ENCODE results near the gene CFDP1. TPM values are rescaled to one million over a fixed set of nuclear protein-coding genes. Genes with fewer than 3 reads are reported as not detected.
"Not testable (repeated sequence)": the region's sequence is repeated elsewhere in the genome, so short reads cannot be mapped to it uniquely, and the experiment has no call there.

CFDP1 gene
- polyA plus RNA-seq, 3 donors from 2014 or later: 30.9 to 38.8 (median 32.6) TPM

- Mint-ChIP-seq H3K27me3 (ENCODE audit: low read depth in 3 of 3) (peaks cover 12 to 28% (median 23%) of the 10 kb centered on the region in 3 donors), H3K9me3 (no peaks in the 10 kb centered on the region), H3K27ac (no peak overlapping the region), H3K4me3 (no peak overlapping the region), H3K36me3 (peaks cover 0 to 3% (median 0%) of the 10 kb centered on the region in 3 donors), H3K4me1 (no peaks in the 10 kb centered on the region)
- DNase-seq: no peak
These were observed 161.7 kb downstream of the CFDP1 start for GRCh38 chr16:75271441-75272096.

GRCh38 chr16:75269358-75269757, 163.9 kb downstream of the CFDP1 start:
- H3K4me3 Mint-ChIP-seq, H3K9me3 Mint-ChIP-seq, H3K27ac Mint-ChIP-seq, H3K4me1 Mint-ChIP-seq, DNase-seq, H3K36me3 Mint-ChIP-seq: not testable (repeated sequence)
- peaks cover 15 to 35% (median 15%) of the 10 kb centered on the region in 3 donors for H3K27me3 Mint-ChIP-seq (ENCODE audit: low read depth in 3 of 3)

GRCh38 chr16:75267631-75268264, 165.6 kb downstream of the CFDP1 start:
- H3K4me1 Mint-ChIP-seq: peaks cover 0 to 7% of the 10 kb centered on the region in 2 donors
- H3K36me3 Mint-ChIP-seq: no peaks in the 10 kb centered on the region
- peaks cover 16 to 29% (median 22%) of the 10 kb centered on the region in 3 donors for H3K27me3 Mint-ChIP-seq (ENCODE audit: low read depth in 3 of 3)
- no peak overlapping the region for H3K27ac Mint-ChIP-seq
- H3K9me3 Mint-ChIP-seq: peaks cover 0 to 4% (median 0%) of the 10 kb centered on the region in 6 donors
- no peak overlapping the region for H3K4me3 Mint-ChIP-seq
- no peak for DNase-seq

- peaks cover 0 to 7% of the 10 kb centered on the region in 2 donors for H3K4me1 Mint-ChIP-seq
- no peaks in the 10 kb centered on the region for H3K36me3 Mint-ChIP-seq
- peaks cover 18 to 31% (median 22%) of the 10 kb centered on the region in 3 donors for H3K27me3 Mint-ChIP-seq (ENCODE audit: low read depth in 3 of 3)
- no peak for DNase-seq
- H3K9me3 Mint-ChIP-seq: peaks cover 0 to 5% (median 0%) of the 10 kb centered on the region in 6 donors
- no peak overlapping the region for H3K27ac Mint-ChIP-seq
- H3K4me3 Mint-ChIP-seq: peak overlapping the region in 4 of 5 donors; percentile 69 to 79 (median 76)
These were observed 166.3 kb downstream of the CFDP1 start for GRCh38 chr16:75266738-75267630.

- Mint-ChIP-seq H3K27me3 (ENCODE audit: low read depth in 3 of 3) (peaks cover 17 to 26% (median 22%) of the 10 kb centered on the region in 3 donors), H3K36me3 (no peaks in the 10 kb centered on the region)
- DNase-seq: no peak
These were observed 167.2 kb downstream of the CFDP1 start for GRCh38 chr16:75265911-75266701.

GRCh38 chr16:75264999-75265910, 168.0 kb downstream of the CFDP1 start:
- Mint-ChIP-seq H3K4me3 (peak overlapping the region in 4 of 5 donors; percentile 21 to 70 (median 64)), H3K27me3 (ENCODE audit: low read depth in 3 of 3) (peaks cover 18 to 23% (median 22%) of the 10 kb centered on the region in 3 donors), H3K27ac (no peak overlapping the region), H3K9me3 (peaks cover 0 to 5% (median 0%) of the 10 kb centered on the region in 6 donors), H3K36me3 (no peaks in the 10 kb centered on the region), H3K4me1 (peaks cover 0 to 7% of the 10 kb centered on the region in 2 donors)
- DNase-seq: no peak

More at GRCh38 chr16:75265911-75266701, 167.2 kb downstream of the CFDP1 start:
- peaks cover 0 to 5% (median 0%) of the 10 kb centered on the region in 6 donors for H3K9me3 Mint-ChIP-seq
- peak overlapping the region; percentile 69 to 79 (median 73) for H3K4me3 Mint-ChIP-seq
- H3K4me1 Mint-ChIP-seq: peaks cover 0 to 7% of the 10 kb centered on the region in 2 donors
- no peak overlapping the region for H3K27ac Mint-ChIP-seq

- H3K4me1 Mint-ChIP-seq: peaks cover 0 to 7% of the 10 kb centered on the region in 2 donors
- no peak overlapping the region for H3K27ac Mint-ChIP-seq
- peaks cover 18 to 22% (median 22%) of the 10 kb centered on the region in 3 donors for H3K27me3 Mint-ChIP-seq (ENCODE audit: low read depth in 3 of 3)
- peaks cover 0 to 5% (median 0%) of the 10 kb centered on the region in 6 donors for H3K9me3 Mint-ChIP-seq
- no peaks in the 10 kb centered on the region for H3K36me3 Mint-ChIP-seq
- DNase-seq: no peak
- peak overlapping the region; percentile 51 to 72 (median 69) for H3K4me3 Mint-ChIP-seq
These were observed 168.8 kb downstream of the CFDP1 start for GRCh38 chr16:75264457-75264998.

- H3K36me3 Mint-ChIP-seq: no peaks in the 10 kb centered on the region
- H3K4me1 Mint-ChIP-seq: peaks cover 0 to 7% of the 10 kb centered on the region in 2 donors
- peaks cover 0 to 5% (median 0%) of the 10 kb centered on the region in 6 donors for H3K9me3 Mint-ChIP-seq
- peak overlapping the region; percentile 51 to 72 (median 69) for H3K4me3 Mint-ChIP-seq
- no peak for DNase-seq
- H3K27ac Mint-ChIP-seq: no peak overlapping the region
- peaks cover 15 to 25% (median 23%) of the 10 kb centered on the region in 3 donors for H3K27me3 Mint-ChIP-seq (ENCODE audit: low read depth in 3 of 3)
These were observed 169.3 kb downstream of the CFDP1 start for GRCh38 chr16:75263963-75264445.

- H3K9me3 Mint-ChIP-seq: peaks cover 0 to 5% (median 0%) of the 10 kb centered on the region in 6 donors
- H3K36me3 Mint-ChIP-seq: no peaks in the 10 kb centered on the region
- peak overlapping the region in 1 of 5 donors; percentile 7 for H3K4me3 Mint-ChIP-seq
These were observed 169.9 kb downstream of the CFDP1 start for GRCh38 chr16:75263291-75263962.

GRCh38 chr16:75262800-75263127, 170.5 kb downstream of the CFDP1 start:
- H3K4me3 Mint-ChIP-seq: no peak overlapping the region
- H3K27me3 Mint-ChIP-seq (ENCODE audit: low read depth in 3 of 3): peaks cover 19 to 25% (median 23%) of the 10 kb centered on the region in 3 donors
- peaks cover 0 to 7% of the 10 kb centered on the region in 2 donors for H3K4me1 Mint-ChIP-seq
- DNase-seq: no peak
- peaks cover 0 to 5% (median 0%) of the 10 kb centered on the region in 6 donors for H3K9me3 Mint-ChIP-seq
- H3K27ac Mint-ChIP-seq: no peak overlapping the region
- no peaks in the 10 kb centered on the region for H3K36me3 Mint-ChIP-seq

More at GRCh38 chr16:75263291-75263962, 169.9 kb downstream of the CFDP1 start:
- DNase-seq: no peak
- Mint-ChIP-seq H3K27ac (no peak overlapping the region), H3K4me1 (peaks cover 0 to 7% of the 10 kb centered on the region in 2 donors), H3K27me3 (ENCODE audit: low read depth in 3 of 3) (peaks cover 15 to 25% (median 23%) of the 10 kb centered on the region in 3 donors)

GRCh38 chr16:75262104-75262799, 171.1 kb downstream of the CFDP1 start:
- Mint-ChIP-seq H3K4me1 (peaks cover 0 to 7% of the 10 kb centered on the region in 2 donors), H3K36me3 (no peaks in the 10 kb centered on the region), H3K4me3 (no peak overlapping the region), H3K27ac (no peak overlapping the region), H3K9me3 (peaks cover 0 to 5% (median 0%) of the 10 kb centered on the region in 6 donors), H3K27me3 (ENCODE audit: low read depth in 3 of 3) (peaks cover 19 to 23% (median 23%) of the 10 kb centered on the region in 3 donors)
- no peak for DNase-seq
